Thymus (tissue), 2 donors: Measurements from ENCODE around the gene SPRING1. TPM values are rescaled to one million over a fixed set of nuclear protein-coding genes. Genes with fewer than 3 reads are reported as not detected.

Source experiments
- polyA plus RNA-seq: library from polyadenylated mRNA; stranded (reverse); fragments of 200-250 nt; gene quantifications from one replicate; pipeline ENCODE4 v1.2.3, GENCODE V29; 2013
- total RNA-seq: library from RNA; stranded (reverse); fragments of 120-200 nt; gene quantifications from one replicate; pipeline ENCODE4 v1.2.4, GENCODE V29; 2013
- donor health status: healthy.

Gene SPRING1
- total and polyA plus RNA-seq, 2 donors = 12.7 to 15.3 TPM

Other genes with a start within 250 kb of the SPRING1 start
- 2.0 TPM for gene MAP1LC3B2, start 178.7 kb downstream of the SPRING1 start, total RNA-seq
- gene MAP1LC3B2, start 178.7 kb downstream of the SPRING1 start, polyA plus RNA-seq = 6.5 TPM
- 4.4 TPM for gene RNFT2, start 246 bp upstream of the SPRING1 start, total RNA-seq
- 9.7 TPM for gene RNFT2, start 246 bp upstream of the SPRING1 start, polyA plus RNA-seq
- 3.1 TPM for gene HRK, start 143.4 kb upstream of the SPRING1 start, total RNA-seq
- 1.9 TPM for gene HRK, start 143.4 kb upstream of the SPRING1 start, polyA plus RNA-seq
- gene FBXW8, start 172.9 kb upstream of the SPRING1 start, total RNA-seq = 6.0 TPM
- 4.5 TPM for gene FBXW8, start 172.9 kb upstream of the SPRING1 start, polyA plus RNA-seq